Measurements from ENCODE around the gene GAL.

DNA sequence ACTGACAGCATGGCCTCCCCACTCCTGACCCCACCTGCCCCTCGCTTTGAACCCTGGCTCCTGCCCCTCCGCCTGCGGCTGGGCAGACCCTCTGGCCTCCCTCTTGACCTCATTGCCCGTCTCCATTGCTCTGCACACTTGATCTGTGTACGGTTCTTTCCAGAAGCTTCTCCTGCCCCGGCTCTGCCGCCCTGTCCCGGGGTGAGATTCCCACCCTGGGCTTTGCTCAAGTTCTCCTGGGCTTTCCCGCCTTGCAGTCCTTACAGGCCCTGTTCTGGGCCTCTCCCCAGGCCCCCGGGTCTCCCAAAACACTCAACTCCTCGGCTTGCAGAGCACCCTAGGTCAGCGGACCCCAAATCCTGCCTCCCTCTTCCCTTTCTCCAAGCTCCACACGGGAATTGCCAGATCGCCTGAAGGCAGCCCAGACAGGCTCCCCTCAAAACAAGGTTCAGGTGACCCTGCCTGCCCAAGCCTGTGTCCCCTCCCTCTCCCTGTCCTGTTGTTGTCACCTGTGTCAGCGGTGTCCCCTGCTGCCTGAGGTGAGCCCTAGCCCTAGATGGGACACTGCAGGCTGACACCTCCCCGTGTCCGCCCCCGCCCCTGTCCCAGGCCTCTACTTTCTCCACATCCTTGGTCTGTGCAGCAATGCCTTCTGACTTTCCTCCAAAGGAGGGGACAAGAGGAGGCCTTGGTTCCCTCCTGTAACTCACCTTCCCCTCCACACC is 1.5 kb downstream of the GAL start:
- TF ChIP-seq POLR2A (IDR thresholded peaks at IDR 0.05), result no peak
- TF ChIP-seq, protein P1, sequence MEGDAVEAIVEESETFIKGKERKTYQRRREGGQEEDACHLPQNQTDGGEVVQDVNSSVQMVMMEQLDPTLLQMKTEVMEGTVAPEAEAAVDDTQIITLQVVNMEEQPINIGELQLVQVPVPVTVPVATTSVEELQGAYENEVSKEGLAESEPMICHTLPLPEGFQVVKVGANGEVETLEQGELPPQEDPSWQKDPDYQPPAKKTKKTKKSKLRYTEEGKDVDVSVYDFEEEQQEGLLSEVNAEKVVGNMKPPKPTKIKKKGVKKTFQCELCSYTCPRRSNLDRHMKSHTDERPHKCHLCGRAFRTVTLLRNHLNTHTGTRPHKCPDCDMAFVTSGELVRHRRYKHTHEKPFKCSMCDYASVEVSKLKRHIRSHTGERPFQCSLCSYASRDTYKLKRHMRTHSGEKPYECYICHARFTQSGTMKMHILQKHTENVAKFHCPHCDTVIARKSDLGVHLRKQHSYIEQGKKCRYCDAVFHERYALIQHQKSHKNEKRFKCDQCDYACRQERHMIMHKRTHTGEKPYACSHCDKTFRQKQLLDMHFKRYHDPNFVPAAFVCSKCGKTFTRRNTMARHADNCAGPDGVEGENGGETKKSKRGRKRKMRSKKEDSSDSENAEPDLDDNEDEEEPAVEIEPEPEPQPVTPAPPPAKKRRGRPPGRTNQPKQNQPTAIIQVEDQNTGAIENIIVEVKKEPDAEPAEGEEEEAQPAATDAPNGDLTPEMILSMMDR (IDR thresholded peaks at IDR 0.05 in 8 of 11, conservative IDR thresholded peaks at IDR 0.05 in 3 of 11), result no peak
